ENCODE results near the gene ZDHHC14.
"Not testable (repeated sequence)": the region's sequence is repeated elsewhere in the genome, so short reads cannot be mapped to it uniquely, and the experiment has no call there.

ZDHHC14 gene

GRCh38 chr6:157380458-157380778 lies 572 bp upstream of the ZDHHC14 start:
- H3K9ac ChIP-seq (ENCODE audit: low read depth, low read length): peak overlapping the region; percentile 12; the same call in 1 of the 2 replicates
- no peaks in the 10 kb centered on the region for H3K9me3 ChIP-seq (ENCODE audit: control insufficient read depth, insufficient read depth, low read length)
- H3K27ac ChIP-seq (ENCODE audit: low read depth, low read length): no peak overlapping the region
- H3K36me3 ChIP-seq (ENCODE audit: control insufficient read depth, insufficient read depth, low read length): no peaks in the 10 kb centered on the region
- H3K4me1 ChIP-seq (ENCODE audit: control insufficient read depth, insufficient read depth, low read length): peaks cover 6% of the 10 kb centered on the region; the same call in 1 of the 2 replicates
- peak overlapping the region; percentile 74 for H3K4me3 ChIP-seq (ENCODE audit: low read depth, low read length)
- H3K27me3 ChIP-seq (ENCODE audit: control insufficient read depth, insufficient read depth, low read length): peaks cover 24% of the 10 kb centered on the region

GRCh38 chr6:157381631-157382621 lies 936 bp downstream of the ZDHHC14 start:
- Histone ChIP-seq H3K27ac (ENCODE audit: low read depth, low read length) (no peak overlapping the region), H3K9me3 (ENCODE audit: control insufficient read depth, insufficient read depth, low read length) (no peaks in the 10 kb centered on the region), H3K4me3 (ENCODE audit: low read depth, low read length) (peak overlapping the region; percentile 74), H3K9ac (ENCODE audit: low read depth, low read length) (no peak overlapping the region), H3K27me3 (ENCODE audit: control insufficient read depth, insufficient read depth, low read length) (peaks cover 24% of the 10 kb centered on the region), H3K36me3 (ENCODE audit: control insufficient read depth, insufficient read depth, low read length) (no peaks in the 10 kb centered on the region), H3K4me1 (ENCODE audit: control insufficient read depth, insufficient read depth, low read length) (0 out of 2 replicates have a peak, but pooled peaks cover 4% of the 10 kb centered on the region)

- Histone ChIP-seq H3K36me3 (ENCODE audit: control insufficient read depth, insufficient read depth, low read length) (no peaks in the 10 kb centered on the region), H3K4me1 (ENCODE audit: control insufficient read depth, insufficient read depth, low read length) (0 out of 2 replicates have a peak, but pooled peaks cover 4% of the 10 kb centered on the region), H3K9ac (ENCODE audit: low read depth, low read length) (no peak overlapping the region), H3K9me3 (ENCODE audit: control insufficient read depth, insufficient read depth, low read length) (no peaks in the 10 kb centered on the region), H3K4me3 (ENCODE audit: low read depth, low read length) (peak overlapping the region; percentile 74), H3K27ac (ENCODE audit: low read depth, low read length) (no peak overlapping the region), H3K27me3 (ENCODE audit: control insufficient read depth, insufficient read depth, low read length) (peaks cover 24% of the 10 kb centered on the region)
Measured at GRCh38 chr6:157382821-157383220, 1.8 kb downstream of the ZDHHC14 start.

- no peak overlapping the region for H3K27ac ChIP-seq (ENCODE audit: low read depth, low read length)
- H3K27me3 ChIP-seq (ENCODE audit: control insufficient read depth, insufficient read depth, low read length): peaks cover 24% of the 10 kb centered on the region
- no peaks in the 10 kb centered on the region for H3K36me3 ChIP-seq (ENCODE audit: control insufficient read depth, insufficient read depth, low read length)
- H3K9ac ChIP-seq (ENCODE audit: low read depth, low read length): no peak overlapping the region
- H3K9me3 ChIP-seq (ENCODE audit: control insufficient read depth, insufficient read depth, low read length): no peaks in the 10 kb centered on the region
- 0 out of 2 replicates have a peak, but pooled peaks cover 4% of the 10 kb centered on the region for H3K4me1 ChIP-seq (ENCODE audit: control insufficient read depth, insufficient read depth, low read length)
- no peak overlapping the region for H3K4me3 ChIP-seq (ENCODE audit: low read depth, low read length)
Measured at GRCh38 chr6:157383471-157383870, 2.5 kb downstream of the ZDHHC14 start.

- not testable (repeated sequence) for H3K36me3 ChIP-seq (ENCODE audit: control insufficient read depth, insufficient read depth, low read length); H3K9me3 ChIP-seq (ENCODE audit: control insufficient read depth, insufficient read depth, low read length); H3K27ac ChIP-seq (ENCODE audit: low read depth, low read length); H3K9ac ChIP-seq (ENCODE audit: low read depth, low read length); H3K4me1 ChIP-seq (ENCODE audit: control insufficient read depth, insufficient read depth, low read length); H3K4me3 ChIP-seq (ENCODE audit: low read depth, low read length)
- peaks cover 24% of the 10 kb centered on the region for H3K27me3 ChIP-seq (ENCODE audit: control insufficient read depth, insufficient read depth, low read length)
Measured at GRCh38 chr6:157384962-157385361, 4.0 kb downstream of the ZDHHC14 start.

GRCh38 chr6:157385482-157385881 lies 4.5 kb downstream of the ZDHHC14 start:
- no peak overlapping the region for H3K9ac ChIP-seq (ENCODE audit: low read depth, low read length)
- peaks cover 4% of the 10 kb centered on the region; the same call in 1 of the 2 replicates for H3K9me3 ChIP-seq (ENCODE audit: control insufficient read depth, insufficient read depth, low read length)
- H3K36me3 ChIP-seq (ENCODE audit: control insufficient read depth, insufficient read depth, low read length): no peaks in the 10 kb centered on the region

GRCh38 chr6:157386023-157386422 lies 5.0 kb downstream of the ZDHHC14 start:
- Histone ChIP-seq H3K27me3 (ENCODE audit: control insufficient read depth, insufficient read depth, low read length) (peaks cover 24% of the 10 kb centered on the region), H3K27ac (ENCODE audit: low read depth, low read length) (no peak overlapping the region), H3K4me1 (ENCODE audit: control insufficient read depth, insufficient read depth, low read length) (0 out of 2 replicates have a peak, but pooled peaks cover 4% of the 10 kb centered on the region), H3K4me3 (ENCODE audit: low read depth, low read length) (no peak overlapping the region), H3K36me3 (ENCODE audit: control insufficient read depth, insufficient read depth, low read length) (no peaks in the 10 kb centered on the region), H3K9ac (ENCODE audit: low read depth, low read length) (no peak overlapping the region), H3K9me3 (ENCODE audit: control insufficient read depth, insufficient read depth, low read length) (peaks cover 5% of the 10 kb centered on the region; the same call in 1 of the 2 replicates)

More at GRCh38 chr6:157385482-157385881, 4.5 kb downstream of the ZDHHC14 start:
- Histone ChIP-seq H3K27ac (ENCODE audit: low read depth, low read length) (no peak overlapping the region), H3K4me1 (ENCODE audit: control insufficient read depth, insufficient read depth, low read length) (0 out of 2 replicates have a peak, but pooled peaks cover 4% of the 10 kb centered on the region), H3K4me3 (ENCODE audit: low read depth, low read length) (no peak overlapping the region), H3K27me3 (ENCODE audit: control insufficient read depth, insufficient read depth, low read length) (peaks cover 24% of the 10 kb centered on the region)

GRCh38 chr6:157386454-157386853 lies 5.5 kb downstream of the ZDHHC14 start:
- Histone ChIP-seq H3K4me1 (ENCODE audit: control insufficient read depth, insufficient read depth, low read length) (0 out of 2 replicates have a peak, but pooled peaks cover 4% of the 10 kb centered on the region), H3K27ac (ENCODE audit: low read depth, low read length) (no peak overlapping the region), H3K36me3 (ENCODE audit: control insufficient read depth, insufficient read depth, low read length) (no peaks in the 10 kb centered on the region), H3K9ac (ENCODE audit: low read depth, low read length) (no peak overlapping the region), H3K4me3 (ENCODE audit: low read depth, low read length) (no peak overlapping the region), H3K27me3 (ENCODE audit: control insufficient read depth, insufficient read depth, low read length) (peaks cover 20% of the 10 kb centered on the region), H3K9me3 (ENCODE audit: control insufficient read depth, insufficient read depth, low read length) (peaks cover 8% of the 10 kb centered on the region; the same call in 1 of the 2 replicates)

- no peak overlapping the region for H3K27ac ChIP-seq (ENCODE audit: low read depth, low read length)
- no peak overlapping the region for H3K9ac ChIP-seq (ENCODE audit: low read depth, low read length)
- no peaks in the 10 kb centered on the region for H3K36me3 ChIP-seq (ENCODE audit: control insufficient read depth, insufficient read depth, low read length)
- no peaks in the 10 kb centered on the region for H3K4me1 ChIP-seq (ENCODE audit: control insufficient read depth, insufficient read depth, low read length)
- H3K9me3 ChIP-seq (ENCODE audit: control insufficient read depth, insufficient read depth, low read length): peaks cover 8% of the 10 kb centered on the region; the same call in 1 of the 2 replicates
- H3K27me3 ChIP-seq (ENCODE audit: control insufficient read depth, insufficient read depth, low read length): no peaks in the 10 kb centered on the region
- H3K4me3 ChIP-seq (ENCODE audit: low read depth, low read length): no peak overlapping the region
Measured at GRCh38 chr6:157388924-157389323, 7.9 kb downstream of the ZDHHC14 start.

GRCh38 chr6:157390273-157391060 lies 9.5 kb downstream of the ZDHHC14 start:
- Histone ChIP-seq H3K4me1 (ENCODE audit: control insufficient read depth, insufficient read depth, low read length) (no peaks in the 10 kb centered on the region), H3K36me3 (ENCODE audit: control insufficient read depth, insufficient read depth, low read length) (no peaks in the 10 kb centered on the region), H3K27me3 (ENCODE audit: control insufficient read depth, insufficient read depth, low read length) (no peaks in the 10 kb centered on the region), H3K4me3 (ENCODE audit: low read depth, low read length) (no peak overlapping the region), H3K9me3 (ENCODE audit: control insufficient read depth, insufficient read depth, low read length) (peaks cover 8% of the 10 kb centered on the region; the same call in 1 of the 2 replicates), H3K27ac (ENCODE audit: low read depth, low read length) (no peak overlapping the region), H3K9ac (ENCODE audit: low read depth, low read length) (no peak overlapping the region)

All from HUES48 (cell line).